WI38 (cell line): Measurements from ENCODE around the gene SAMD9.
A peak's percentile ranks its signal among the peaks of the same experiment; 100 is the strongest.
"Not testable (repeated sequence)": the region's sequence is repeated elsewhere in the genome, so short reads cannot be mapped to it uniquely, and the experiment has no call there.

Source experiments
- H3K4me3 ChIP-seq: 2 replicates; pipeline ENCODE4 v1.5.1; 2011; ENCODE audit warnings: low read depth, mild to moderate bottlenecking, control low read depth, low read length
- CTCF ChIP-seq: IDR thresholded peaks from 2 replicates; pipeline ENCODE4 v1.5.1; 2012; ENCODE audit warnings: low read depth, mild to moderate bottlenecking, control low read depth, low read length

SAMD9 gene

DNA sequence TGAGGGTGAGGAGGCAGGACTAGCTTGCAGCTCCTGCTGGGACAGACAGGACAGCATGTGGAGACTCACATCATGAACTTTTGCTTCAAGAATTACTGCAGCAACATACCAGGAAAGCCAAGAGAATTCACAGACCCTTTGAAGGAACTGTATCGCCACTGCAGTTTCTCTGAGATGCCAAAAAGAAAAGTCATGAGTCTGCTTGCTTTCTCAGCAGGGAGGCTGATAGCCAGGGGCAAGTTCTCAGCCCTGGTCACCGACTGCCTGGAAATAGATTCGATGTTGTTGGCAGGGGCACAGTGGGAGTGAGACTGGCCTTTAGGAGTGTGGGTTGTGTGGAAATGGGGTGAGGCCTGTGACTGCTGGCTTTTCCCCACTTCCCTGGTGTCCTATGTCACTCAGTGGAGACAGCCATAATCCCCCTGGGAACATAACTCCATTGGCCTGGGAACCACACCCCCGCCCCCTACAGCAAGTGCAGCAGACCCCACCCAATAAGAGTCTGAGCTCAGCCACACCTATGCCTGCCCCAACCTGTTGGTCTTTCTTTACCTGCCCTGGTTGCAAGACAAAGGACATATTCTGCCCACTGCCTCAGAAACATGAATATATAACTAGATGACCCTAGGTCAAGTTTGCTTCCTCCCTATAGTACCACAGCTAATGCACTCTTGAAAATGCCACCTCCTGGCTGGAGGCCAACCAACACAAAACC lies 1.6 kb upstream of the SAMD9 start:
- TF ChIP-seq CTCF = no peak
- H3K4me3 ChIP-seq = no peak overlapping the region

GRCh38 chr7:93117327-93117726 lies 452 bp downstream of the SAMD9 start:
- TF ChIP-seq CTCF = no peak
- peak overlapping the region; percentile 64 for H3K4me3 ChIP-seq

GRCh38 chr7:93115796-93116195 lies 2.0 kb downstream of the SAMD9 start:
- TF ChIP-seq CTCF = no peak
- peak overlapping the region; percentile 64 for H3K4me3 ChIP-seq

- no peak overlapping the region for H3K4me3 ChIP-seq
- no peak for TF ChIP-seq CTCF
These were observed 9.8 kb downstream of the SAMD9 start for GRCh38 chr7:93108003-93108402.

GRCh38 chr7:93097388-93097787 lies 20.4 kb downstream of the SAMD9 start:
- no peak overlapping the region for H3K4me3 ChIP-seq
- no peak for TF ChIP-seq CTCF

DNA sequence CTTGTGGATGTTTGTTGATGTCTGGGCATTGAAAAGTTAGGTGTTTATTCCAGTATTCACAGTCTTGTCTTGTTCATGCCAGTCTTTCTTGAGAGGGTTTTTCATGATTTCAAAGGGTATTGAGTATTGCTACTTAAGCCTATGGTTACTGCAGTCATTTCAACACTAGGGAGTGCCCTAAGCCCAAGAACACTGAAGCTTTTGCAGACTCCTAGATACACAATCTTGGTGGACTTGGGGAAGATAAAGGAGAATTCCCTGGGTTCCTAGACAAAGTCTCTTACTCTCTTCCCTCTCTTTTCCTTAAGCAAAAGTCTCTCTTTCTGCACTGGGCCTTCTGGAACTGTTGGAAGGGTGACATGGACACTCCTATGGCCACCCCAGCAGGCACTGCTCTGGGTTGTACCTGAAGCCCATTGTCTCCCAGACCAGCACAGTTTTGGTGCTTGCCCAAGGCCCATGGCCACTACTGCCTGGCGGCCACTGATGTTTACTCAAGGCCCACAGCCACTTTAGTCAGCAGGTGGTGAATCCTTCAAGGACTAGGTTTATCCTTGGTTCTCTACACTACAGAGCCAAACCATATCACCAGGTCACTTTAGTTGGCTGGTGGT lies 24.9 kb downstream of the SAMD9 start:
- TF ChIP-seq CTCF = peak; percentile 51
- no peak overlapping the region for H3K4me3 ChIP-seq

GRCh38 chr7:93073357-93073756 lies 44.4 kb downstream of the SAMD9 start:
- H3K4me3 ChIP-seq = not testable (repeated sequence)
